ENCODE data around the gene ST3GAL3. TPM values are rescaled to one million over a fixed set of nuclear protein-coding genes. Genes with fewer than 3 reads are reported as not detected.

ST3GAL3 gene
- total and polyA plus RNA-seq, 2 of the 13 experiments (the other 11 are each of a cell fraction or from before 2014, with no cell fraction given), result 5.1 to 8.1 TPM

DNA sequence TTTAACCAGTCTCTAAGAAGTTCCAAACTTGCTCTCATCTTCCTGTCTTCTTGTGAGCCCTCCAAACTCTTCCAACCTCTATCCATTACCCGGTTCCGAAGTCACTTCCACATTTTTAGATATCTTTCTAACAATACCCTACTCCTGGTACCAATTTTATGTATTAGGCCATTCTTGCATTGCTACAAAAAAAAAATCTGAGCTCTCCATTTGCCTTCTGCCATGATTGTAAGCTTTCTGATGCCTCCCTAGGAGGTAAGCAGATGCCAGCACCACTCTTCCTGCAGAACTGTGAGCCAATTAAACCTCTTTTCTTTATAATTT, 134.8 kb downstream of the ST3GAL3 start:
- no peaks in the 10 kb centered on the region for H3K4me1 ChIP-seq (ENCODE audit: insufficient read depth, low read length)
- H3K79me2 ChIP-seq (ENCODE audit: insufficient read depth, low read length), result no peaks in the 10 kb centered on the region
- H3K27ac ChIP-seq (ENCODE audit: extremely low read length, insufficient read depth, low read length), result no peak overlapping the region
- H3K4me2 ChIP-seq (ENCODE audit: low read depth, low read length), result no peak overlapping the region
- ATAC-seq (no peak), DNase-seq (ENCODE audit: low spot score) (no peak), FAIRE-seq (no peak)
- 93% methylated on average over 2 of the region's 2 CpGs for WGBS (ENCODE audit: low lambda C conversion rate)
- no peaks in the 10 kb centered on the region for H3K9me3 ChIP-seq (ENCODE audit: low read length)
- in situ Hi-C loops (cut with HindIII; ENCODE audit: extremely low pct_ligation_motif_present, low pct_unique_long_range_greater_than_20kb) (no loop called here), intact Hi-C loops (cut with micrococcal nuclease; ENCODE audit: unreplicated experiment) (no loop called here)
- ChIA-PET POLR2A (no interaction called here), CTCF (ENCODE audit: low intra/inter-chr PET ratio, low total read pairs) (no interaction called here)
- no TSS peak for BruUV-seq (replicated peaks)
- no peaks in the 10 kb centered on the region for H3K27me3 ChIP-seq (ENCODE audit: control insufficient read depth in 1 of 2, insufficient read depth in 2 of 2, low read length in 2 of 2)
- no peak overlapping the region for H3K4me3 ChIP-seq (replicated peaks in 1 of 3; ENCODE audit: insufficient read depth in 1 of 3, low read depth in 2 of 3, low read length in 3 of 3)
- peaks cover 1 to 28% of the 10 kb centered on the region in 2 experiments; a peak in 3 of 5 replicates for H3K36me3 ChIP-seq (replicated peaks in 1 of 2; ENCODE audit: control insufficient read depth in 1 of 2, insufficient read depth in 2 of 2, low read length in 2 of 2)
- no peak overlapping the region for H3K9ac ChIP-seq (ENCODE audit: insufficient read depth, low read depth, low read length)
- H2AFZ ChIP-seq (ENCODE audit: low read length), result no peak overlapping the region
- TF ChIP-seq MLLT10 (CRISPR knock-in tag; IDR thresholded peaks at IDR 0.05), result no peak
- no peak for TF ChIP-seq NR3C1 (CRISPR knock-in tag; IDR thresholded peaks at IDR 0.05)
- TF ChIP-seq DPF2 (CRISPR knock-in tag; IDR thresholded peaks at IDR 0.05; ENCODE audit: borderline replicate concordance, low read depth), result no peak
- TF ChIP-seq ZNF17 (CRISPR knock-in tag; IDR thresholded peaks at IDR 0.05), result no peak
- no peak for TF ChIP-seq RERE (CRISPR knock-in tag; IDR thresholded peaks at IDR 0.05; ENCODE audit: low read depth)
- no peak for TF ChIP-seq ZNF180 (CRISPR knock-in tag; IDR thresholded peaks at IDR 0.05; ENCODE audit: borderline replicate concordance, low read depth)
- TF ChIP-seq, protein P1, sequence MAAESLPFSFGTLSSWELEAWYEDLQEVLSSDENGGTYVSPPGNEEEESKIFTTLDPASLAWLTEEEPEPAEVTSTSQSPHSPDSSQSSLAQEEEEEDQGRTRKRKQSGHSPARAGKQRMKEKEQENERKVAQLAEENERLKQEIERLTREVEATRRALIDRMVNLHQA (CRISPR knock-in tag; IDR thresholded peaks at IDR 0.05), result no peak
- no peak for TF ChIP-seq SIX4 (CRISPR knock-in tag; IDR thresholded peaks at IDR 0.05)
- no peak for TF ChIP-seq FIP1L1 (IDR thresholded peaks at IDR 0.05; ENCODE audit: borderline replicate concordance, insufficient read depth, low read depth, low read length)
- TF ChIP-seq TSC22D2 (CRISPR knock-in tag; IDR thresholded peaks at IDR 0.05; ENCODE audit: borderline replicate concordance), result no peak
- TF ChIP-seq, protein P2, sequence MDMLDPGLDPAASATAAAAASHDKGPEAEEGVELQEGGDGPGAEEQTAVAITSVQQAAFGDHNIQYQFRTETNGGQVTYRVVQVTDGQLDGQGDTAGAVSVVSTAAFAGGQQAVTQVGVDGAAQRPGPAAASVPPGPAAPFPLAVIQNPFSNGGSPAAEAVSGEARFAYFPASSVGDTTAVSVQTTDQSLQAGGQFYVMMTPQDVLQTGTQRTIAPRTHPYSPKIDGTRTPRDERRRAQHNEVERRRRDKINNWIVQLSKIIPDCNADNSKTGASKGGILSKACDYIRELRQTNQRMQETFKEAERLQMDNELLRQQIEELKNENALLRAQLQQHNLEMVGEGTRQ (IDR thresholded peaks at IDR 0.05; ENCODE audit: low read depth, low read length), result no peak
- TF ChIP-seq, protein P2 (CRISPR knock-in tag; IDR thresholded peaks at IDR 0.05; ENCODE audit: borderline replicate concordance), result no peak
- no peaks in the 10 kb centered on the region for H4K20me1 ChIP-seq (ENCODE audit: insufficient read depth, low read length)

Measured in HepG2 (cell line).